ENCODE data around the gene ZNF778. TPM values are rescaled to one million over a fixed set of nuclear protein-coding genes. Genes with fewer than 3 reads are reported as not detected.

Gene ZNF778
- total and polyA plus RNA-seq, 2 of the 13 experiments (the other 11 are each of a cell fraction or from before 2014, with no cell fraction given), result 3.8 to 7.2 TPM

- TF ChIP-seq ZNF710 (CRISPR knock-in tag; IDR thresholded peaks at IDR 0.05; ENCODE audit: borderline replicate concordance) (no peak), MED8 (CRISPR knock-in tag; IDR thresholded peaks at IDR 0.05; ENCODE audit: insufficient replicate concordance) (no peak), CTCF (CRISPR knock-in tag; IDR thresholded peaks at IDR 0.05) (peak; percentile 97), ZNF562 (CRISPR knock-in tag; IDR thresholded peaks at IDR 0.05; ENCODE audit: borderline replicate concordance) (no peak), KDM1A (CRISPR knock-in tag; IDR thresholded peaks at IDR 0.05) (no peak), ELF4 (CRISPR knock-in tag; IDR thresholded peaks at IDR 0.05; ENCODE audit: borderline replicate concordance) (no peak), ZNF766 (CRISPR knock-in tag; IDR thresholded peaks at IDR 0.05; ENCODE audit: borderline replicate concordance) (no peak), HNRNPH1 (optimal IDR thresholded peaks at IDR 0.05; ENCODE audit: low read depth, low read length) (no peak), TBX3 (IDR thresholded peaks at IDR 0.05; ENCODE audit: borderline replicate concordance) (no peak), XRCC5 (optimal IDR thresholded peaks at IDR 0.05; ENCODE audit: low read length) (peak; percentile 38), MAFF (IDR thresholded peaks at IDR 0.05; ENCODE audit: low read depth, low read length) (no peak), RBAK (CRISPR knock-in tag; IDR thresholded peaks at IDR 0.05) (no peak), ZNF407 (CRISPR knock-in tag; IDR thresholded peaks at IDR 0.05; ENCODE audit: not compliant biosample characterization) (no peak), ZNF10 (CRISPR knock-in tag; IDR thresholded peaks at IDR 0.05; ENCODE audit: borderline replicate concordance, low read depth) (no peak), SSRP1 (CRISPR knock-in tag; IDR thresholded peaks at IDR 0.05) (no peak), CHCHD3 (CRISPR knock-in tag; IDR thresholded peaks at IDR 0.05) (no peak), ZNF224 (CRISPR knock-in tag; IDR thresholded peaks at IDR 0.05) (0 out of 2 replicates have a peak, but pooled peaks have one; percentile 71), MED1 (CRISPR knock-in tag; IDR thresholded peaks at IDR 0.05) (no peak)
Measured at GRCh38 chr16:89216315-89217137, 977 bp upstream of the ZNF778 start (continued).

Measured in HepG2 (cell line).